ENCODE results near the gene NDUFS4.
A peak's percentile ranks its signal among the peaks of the same experiment; 100 is the strongest.
"Not testable (repeated sequence)": the region's sequence is repeated elsewhere in the genome, so short reads cannot be mapped to it uniquely, and the experiment has no call there.

The NDUFS4 gene

DNA sequence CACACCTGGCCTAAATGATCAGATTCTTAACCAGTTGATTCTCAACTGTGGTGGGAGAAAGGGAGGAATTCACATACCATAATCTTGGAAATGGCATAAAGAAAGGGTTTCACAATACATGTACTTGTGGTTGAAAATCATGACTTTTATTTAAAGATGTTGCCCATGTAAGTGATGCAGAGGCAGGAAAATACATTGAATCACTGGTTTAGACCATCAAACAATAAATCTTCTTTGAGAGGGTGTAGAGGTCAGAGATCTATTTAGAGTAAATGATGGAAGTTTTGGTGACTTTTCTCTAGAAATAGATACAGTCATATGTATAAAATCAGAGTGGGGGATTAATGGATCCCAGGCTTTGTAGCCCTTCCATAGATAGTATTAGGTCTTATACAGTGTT is 15.4 kb downstream of the NDUFS4 start:
- no peak for DNase-seq

DNA sequence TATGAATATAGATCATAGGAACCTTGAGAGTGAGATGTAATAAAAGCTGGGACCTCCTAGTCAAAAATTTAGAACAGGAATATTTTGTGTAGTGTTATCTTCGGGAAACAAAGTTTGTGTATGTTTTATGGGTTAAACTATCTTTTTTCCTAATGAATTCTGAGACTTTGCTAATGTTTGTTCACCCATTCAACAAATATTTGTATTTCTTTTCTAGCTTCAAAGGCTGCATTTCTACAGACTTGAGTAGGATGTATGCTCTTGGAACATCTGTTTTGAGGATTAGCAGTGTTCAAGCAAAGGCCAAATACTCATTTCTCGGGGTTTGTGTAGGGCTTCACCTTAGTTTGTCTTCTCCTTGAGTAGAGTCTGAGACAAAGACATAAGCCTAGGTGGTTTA is 16.2 kb downstream of the NDUFS4 start:
- no peak for DNase-seq

DNA sequence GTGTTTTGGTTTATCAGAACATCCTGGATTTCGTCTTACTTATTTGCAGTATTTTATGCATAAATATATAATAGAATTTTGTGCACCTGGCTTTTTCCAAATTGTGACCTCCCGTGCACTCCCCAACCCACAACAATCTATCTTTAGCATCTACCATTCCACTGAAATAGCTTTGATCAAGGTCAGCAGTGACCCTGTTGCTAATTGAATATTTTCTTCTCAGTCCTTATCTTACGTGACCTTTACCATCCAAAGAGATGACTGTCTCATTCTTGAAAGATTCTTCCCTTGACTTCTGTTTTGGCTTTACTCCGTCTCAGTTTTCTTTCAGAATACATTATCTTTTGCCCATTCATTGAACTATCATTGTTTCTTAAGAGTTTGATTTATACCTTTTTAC is 18.4 kb downstream of the NDUFS4 start:
- no peak for DNase-seq

DNA sequence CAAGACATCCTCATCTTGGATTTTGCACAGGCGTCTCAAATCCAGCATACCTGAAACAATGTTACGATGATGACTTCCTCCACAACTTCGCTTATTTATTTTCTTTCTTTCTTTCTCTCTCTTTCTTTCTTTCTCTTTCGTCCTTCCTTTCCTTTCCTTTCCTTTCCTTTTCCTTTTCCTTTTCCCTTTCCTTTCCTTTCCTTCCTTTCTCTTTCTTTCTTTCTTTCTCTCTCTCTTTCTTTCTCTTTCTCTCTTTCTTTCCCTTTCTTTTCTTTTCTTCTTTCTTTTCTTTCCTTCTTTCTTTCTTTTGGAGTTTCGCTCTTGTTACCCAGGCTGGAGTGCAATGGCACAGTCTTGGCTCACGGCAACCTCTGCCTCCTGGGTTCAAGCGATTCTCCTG is 20.1 kb downstream of the NDUFS4 start:
- DNase-seq, result no peak

DNA sequence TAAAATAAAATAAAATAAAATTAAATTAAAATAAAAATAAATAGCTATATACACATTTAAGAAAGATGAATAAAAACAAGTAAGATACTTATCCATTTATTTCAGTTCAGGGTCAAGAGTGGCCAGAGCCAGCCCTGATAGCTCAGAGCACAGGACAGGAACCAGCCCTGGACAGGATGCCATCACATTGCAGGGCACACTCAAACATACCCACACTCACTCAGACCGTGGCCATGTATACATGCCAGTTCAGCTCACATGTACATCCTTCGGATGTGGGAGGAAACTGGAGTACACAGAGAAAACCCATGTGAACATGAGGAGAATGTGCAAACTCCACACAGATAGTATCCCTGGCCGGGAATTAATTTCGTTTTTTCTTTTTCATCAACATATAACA is 21.8 kb downstream of the NDUFS4 start:
- no peak for DNase-seq

DNA sequence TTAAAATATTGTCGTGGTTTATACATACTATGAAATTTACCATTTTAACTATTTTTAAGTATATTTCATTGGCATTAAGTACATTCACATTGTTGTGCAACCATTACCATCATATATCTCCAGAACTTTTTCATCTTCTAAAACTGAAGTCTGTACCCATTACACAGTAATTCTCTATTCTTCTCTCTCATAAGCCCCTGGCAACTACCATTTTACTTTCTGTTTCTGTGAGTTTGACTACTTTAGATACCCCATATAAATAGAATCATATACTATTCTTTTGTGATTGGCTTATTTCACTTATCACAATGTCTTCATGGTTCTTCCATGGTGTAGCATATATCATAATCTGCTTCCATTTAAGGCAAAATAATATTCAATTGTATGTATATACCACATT is 30.3 kb downstream of the NDUFS4 start:
- DNase-seq, result no peak

DNA sequence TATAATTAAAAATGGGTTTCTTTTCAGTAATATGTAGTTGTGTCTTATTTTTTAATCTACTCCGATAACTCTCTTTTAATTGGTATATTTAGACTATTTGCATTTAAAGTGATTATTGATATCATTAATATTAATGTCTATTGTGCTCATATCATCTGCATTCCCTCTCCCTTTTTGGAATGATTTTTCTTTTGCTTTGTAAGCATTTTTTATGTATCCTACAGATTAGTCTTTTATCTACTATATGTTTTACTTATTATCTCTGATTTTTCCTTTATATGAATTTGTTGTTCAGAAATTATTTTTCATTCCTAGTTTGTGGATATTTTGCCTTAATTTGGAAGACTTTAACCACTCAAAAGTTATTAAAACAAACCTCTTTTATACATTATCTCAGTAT is 34.0 kb downstream of the NDUFS4 start:
- no peak for DNase-seq

DNA sequence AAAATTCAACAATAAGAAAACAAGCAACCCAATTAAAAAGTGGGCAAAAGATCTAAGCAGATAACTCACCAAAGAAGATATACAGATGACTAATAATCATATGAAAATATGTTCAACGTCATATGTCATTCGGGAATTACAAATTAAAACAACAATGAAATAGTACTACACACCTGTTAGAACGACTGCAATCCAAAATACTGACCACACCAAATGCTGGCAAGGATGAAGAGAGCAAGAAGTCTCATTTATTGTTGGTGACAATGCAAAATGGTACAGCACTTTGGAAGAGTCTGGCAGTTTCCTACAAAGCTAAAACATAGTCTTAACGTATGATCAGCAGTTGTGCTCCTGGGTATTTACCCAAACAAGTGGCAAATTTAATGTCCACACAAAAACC is 37.5 kb downstream of the NDUFS4 start:
- DNase-seq, result no peak

DNA sequence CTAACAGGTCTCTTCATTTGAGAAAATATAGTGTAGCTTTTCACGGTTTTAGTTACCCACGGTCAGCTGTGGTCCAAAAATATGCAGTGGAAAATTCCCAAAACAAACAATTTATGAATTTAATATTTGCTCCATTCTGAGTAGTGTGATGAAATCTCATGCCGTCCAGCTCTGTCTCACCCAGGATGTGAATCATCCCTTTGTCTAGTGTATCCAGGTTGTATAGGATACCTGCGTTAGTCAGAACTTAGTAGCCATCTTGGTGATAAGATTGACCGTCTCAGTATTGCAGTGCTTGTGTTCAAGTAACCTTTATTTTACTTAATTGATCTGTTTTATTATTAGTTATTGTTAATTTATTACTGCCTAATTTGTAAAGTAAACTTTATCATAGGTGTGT is 41.1 kb downstream of the NDUFS4 start:
- DNase-seq, result no peak

DNA sequence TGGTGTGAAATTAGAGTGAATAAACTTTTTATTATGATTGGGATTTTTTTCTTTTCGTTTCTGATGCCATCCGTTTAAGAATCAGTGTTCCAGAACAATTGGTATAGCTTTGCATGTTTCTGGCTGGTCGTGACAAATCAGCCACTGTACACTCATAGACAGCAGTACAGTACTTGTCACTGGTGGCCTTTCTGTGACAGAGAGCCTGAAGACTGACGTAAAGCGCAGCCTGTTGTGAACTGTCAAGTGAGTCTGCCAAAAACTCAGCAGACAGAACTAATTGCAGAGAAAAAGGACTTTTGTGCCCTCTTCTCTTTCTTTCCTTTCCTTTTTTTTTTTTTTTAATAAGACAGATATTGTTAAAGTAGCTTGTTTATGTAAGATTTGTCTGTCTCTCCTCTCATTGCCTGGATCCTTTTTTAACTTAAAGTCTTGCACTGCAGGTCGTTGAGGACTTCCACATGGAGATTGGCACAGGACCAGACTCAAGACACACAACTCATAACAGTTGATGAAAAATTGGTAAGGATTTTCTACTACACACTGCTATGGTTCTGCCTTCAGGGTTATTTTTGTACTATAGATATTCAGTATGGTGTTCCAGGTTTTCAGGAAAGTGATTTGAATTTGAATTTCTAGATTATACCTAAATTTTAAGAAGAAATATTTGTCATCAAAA is 42.7 kb downstream of the NDUFS4 start:
- no peak for DNase-seq

DNA sequence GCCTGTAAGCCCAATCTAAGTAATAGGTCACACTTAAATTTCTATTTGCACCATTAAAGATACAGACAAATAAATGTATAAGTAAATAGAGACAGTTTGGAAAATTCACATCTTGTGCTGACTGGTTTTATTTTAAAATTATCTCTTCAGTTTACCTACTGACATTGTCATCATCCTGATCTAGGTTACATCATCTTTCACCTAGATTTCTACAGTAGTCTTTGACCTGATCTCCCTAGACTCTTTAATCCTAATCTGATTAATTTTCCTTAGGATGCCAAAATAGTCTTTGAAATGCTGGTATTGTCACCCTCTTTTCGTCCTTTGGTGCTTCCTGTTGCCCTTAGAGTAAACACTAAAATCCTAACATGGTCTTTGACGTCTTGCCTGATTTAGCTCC is 43.9 kb downstream of the NDUFS4 start:
- no peak for DNase-seq

DNA sequence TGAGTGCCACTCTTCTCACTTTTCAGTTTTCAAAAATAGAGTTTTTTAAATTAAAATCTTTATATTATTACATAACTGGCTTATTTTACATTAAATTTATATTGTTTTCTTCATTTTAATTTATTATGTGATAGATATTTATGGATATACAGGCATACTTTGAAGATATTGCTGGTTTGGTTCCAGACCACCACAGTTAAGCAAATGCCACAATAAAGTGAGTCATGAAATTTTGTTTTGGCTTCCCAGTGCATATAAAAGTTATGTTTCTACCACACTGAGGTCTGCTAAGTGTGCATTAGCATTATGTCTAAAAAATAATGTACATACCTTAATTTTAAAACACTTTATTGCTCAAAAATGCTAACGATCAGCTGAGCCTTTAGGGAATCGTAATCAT is 47.4 kb downstream of the NDUFS4 start:
- no peak for DNase-seq

DNA sequence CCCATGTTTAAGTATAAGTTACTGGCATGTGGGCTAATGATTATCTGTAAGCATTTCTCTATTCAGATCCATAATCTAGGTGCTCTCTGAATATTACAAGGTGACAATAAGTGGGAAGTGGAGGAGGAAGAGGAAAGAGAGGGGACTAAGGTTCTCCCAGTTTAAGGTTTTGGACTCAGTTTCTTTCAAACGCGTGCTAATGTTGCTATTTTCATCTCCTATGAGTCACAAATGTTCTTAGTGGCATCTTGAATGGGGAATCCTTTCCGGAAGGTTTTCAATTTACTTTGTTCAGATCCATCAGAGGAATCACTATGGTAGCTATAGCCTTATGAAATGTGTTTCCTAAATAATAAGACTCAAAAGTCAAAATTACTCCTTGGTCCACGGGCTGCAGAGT is 48.5 kb downstream of the NDUFS4 start:
- DNase-seq, result not testable (repeated sequence)

DNA sequence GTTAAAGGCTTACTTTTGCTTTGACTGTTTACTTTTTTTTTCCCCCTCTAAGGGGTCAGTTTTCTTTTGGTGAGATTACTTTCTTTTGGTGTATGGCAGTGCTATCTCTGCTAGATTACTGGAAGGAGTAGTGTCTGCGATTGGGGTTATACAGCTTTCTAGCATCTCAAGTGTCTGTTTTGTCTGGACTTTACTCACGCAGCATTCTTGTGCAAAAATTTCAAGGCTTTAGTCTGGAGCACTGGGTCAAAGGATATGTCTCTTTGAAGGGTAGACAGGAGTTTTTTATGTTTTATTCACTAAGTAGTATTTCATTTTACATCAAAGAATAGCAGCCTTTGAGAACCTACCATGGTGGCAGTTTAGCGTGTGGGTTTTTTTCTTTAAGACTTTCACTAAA is 52.6 kb downstream of the NDUFS4 start:
- DNase-seq, result no peak

DNA sequence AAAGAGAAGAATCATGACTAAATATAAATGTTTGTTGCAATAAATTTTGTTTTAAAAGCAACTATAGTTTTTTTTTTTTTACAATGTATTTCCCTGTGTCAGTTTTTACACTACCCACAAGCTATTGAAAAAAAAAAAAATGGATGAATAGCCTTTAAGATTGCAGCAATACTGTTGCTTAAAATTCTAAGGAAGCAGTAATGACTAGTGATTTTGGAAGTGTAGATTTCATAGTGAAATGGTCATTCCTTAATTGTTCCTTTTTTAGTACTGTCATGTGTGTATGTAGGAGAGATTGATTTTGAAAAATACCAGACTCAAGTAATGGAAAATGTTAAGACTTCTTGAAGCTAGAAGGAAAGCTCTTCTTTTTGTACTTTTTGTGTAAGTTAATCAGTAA is 53.1 kb downstream of the NDUFS4 start:
- DNase-seq, result no peak

DNA sequence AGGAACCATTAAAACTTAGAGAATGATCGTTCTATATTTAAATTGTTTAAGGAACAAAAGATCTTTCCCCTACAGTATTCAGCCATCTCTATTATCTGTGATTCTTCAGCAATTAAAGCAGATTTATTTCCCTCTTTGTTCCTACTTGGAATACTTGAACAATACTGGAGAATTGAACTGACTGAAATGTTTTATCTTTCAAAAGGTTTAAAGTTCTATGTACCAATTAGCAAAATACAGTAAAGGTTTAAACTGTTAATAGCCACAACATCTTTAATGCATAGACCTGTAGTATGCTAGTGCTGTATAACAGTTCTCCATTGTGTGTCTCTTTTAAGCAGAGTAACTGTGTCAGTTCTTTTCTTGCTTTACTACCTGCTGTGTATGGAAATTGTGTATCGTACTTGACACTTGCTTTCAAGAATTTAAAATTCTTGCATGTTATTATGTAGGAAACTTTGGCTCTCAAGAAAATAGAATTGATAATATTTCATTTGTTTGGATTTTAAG is 54.0 kb downstream of the NDUFS4 start:
- DNase-seq, result no peak

DNA sequence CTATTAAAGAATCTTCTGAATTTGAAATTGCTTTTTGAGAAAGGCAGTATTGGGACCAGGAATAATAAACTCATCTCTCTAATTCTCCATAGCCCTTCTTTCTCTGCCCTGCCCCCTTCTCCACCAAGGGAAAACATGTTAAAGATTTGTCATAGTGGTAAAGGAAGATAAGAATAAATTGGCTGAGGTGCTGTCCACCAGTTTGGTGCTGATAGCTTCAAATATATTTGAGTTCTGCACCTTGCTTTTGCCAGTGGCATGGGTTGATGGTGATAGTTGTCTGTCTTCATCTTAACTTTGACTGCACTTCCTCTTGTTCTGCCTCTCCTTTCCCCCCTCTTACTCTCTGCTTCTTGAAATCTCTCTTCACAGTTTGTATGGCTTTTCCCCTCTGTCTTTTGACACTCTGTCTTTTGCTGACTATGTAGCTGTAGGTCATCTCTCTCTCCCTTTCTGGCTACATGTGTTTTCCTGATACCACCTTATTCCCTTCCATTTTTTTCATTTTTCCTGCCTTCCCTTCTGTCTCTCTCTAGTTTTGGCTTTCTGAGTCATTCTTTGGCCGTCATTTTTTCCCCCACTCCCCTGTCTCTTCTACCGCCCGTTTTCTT is 56.6 kb downstream of the NDUFS4 start:
- no peak for DNase-seq

DNA sequence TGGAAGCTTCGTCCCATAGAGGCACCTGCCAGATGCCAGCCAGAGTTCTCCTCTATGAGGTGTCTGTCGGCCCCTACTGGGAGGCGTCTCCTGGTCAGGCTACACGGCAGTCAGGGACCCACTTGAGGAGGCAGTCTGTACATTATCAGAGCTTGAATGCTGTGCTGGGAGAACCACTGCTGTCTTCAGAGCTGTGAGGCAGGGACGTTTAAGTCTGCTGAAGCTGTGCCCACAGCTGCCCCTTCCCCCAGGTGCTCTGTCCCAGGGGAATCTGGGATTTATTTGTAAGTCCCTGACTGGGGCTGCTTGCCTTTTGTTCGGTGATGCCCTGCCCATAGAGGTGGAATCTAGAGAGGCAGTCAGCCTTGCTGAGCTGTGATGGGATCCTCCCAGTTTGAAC is 70.8 kb downstream of the NDUFS4 start:
- DNase-seq, result no peak

DNA sequence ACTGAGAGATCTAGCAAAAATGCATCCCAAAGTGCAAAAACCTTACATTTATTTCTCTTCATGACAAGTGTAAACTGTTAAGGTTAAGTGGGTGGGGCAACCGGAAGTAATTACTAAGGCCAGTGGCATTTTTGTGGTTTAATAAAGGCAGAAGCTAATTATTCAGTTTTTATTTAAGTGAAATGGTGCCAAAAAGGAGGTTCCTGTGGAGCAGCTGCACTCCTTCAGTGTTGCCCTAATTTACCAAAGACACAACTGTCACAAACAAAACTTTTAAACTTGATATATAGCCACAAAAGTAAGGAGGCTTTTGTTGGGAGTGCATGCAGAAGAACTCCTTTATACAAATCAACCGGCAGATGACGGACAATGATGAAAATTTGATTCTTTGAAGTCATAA is 81.6 kb downstream of the NDUFS4 start:
- no peak for DNase-seq

DNA sequence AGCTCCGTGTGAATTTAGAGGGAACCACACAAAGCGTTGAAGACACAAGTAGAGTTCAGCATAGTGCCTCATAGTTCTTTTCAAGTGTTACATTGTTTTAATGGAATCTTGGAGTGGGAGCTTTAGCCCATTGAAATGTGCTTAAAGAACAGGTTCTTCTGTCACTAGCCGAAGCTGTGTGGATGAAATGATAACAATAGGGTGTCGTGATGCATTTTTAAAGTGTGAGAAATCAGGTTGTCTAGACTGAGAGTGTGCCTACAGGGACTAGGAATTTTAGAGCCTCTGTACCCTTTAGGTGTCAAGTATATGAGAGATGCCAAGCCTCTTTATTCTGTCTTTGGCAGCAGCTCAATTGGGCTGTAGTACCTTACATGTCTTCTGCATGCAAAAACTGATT is 83.0 kb downstream of the NDUFS4 start:
- DNase-seq, result peak; percentile 1

DNA sequence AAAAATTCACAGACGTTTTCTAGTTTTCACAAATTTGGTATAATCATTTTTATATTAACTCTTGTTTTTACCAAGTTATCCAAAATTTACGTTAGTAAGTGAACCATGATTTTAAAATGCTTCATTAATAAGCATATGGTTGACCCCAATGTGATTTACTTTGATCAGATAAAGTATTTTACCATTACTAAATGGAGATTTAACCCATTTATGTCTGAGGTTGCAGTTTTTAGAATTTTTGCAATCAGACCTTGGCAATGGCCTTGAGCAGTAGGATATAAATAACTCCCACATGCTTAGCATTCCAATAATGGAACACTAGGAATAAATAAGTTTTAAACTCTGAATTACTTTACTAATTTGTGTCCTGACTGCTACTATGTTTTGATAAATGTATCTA is 84.6 kb downstream of the NDUFS4 start:
- DNase-seq, result no peak

DNA sequence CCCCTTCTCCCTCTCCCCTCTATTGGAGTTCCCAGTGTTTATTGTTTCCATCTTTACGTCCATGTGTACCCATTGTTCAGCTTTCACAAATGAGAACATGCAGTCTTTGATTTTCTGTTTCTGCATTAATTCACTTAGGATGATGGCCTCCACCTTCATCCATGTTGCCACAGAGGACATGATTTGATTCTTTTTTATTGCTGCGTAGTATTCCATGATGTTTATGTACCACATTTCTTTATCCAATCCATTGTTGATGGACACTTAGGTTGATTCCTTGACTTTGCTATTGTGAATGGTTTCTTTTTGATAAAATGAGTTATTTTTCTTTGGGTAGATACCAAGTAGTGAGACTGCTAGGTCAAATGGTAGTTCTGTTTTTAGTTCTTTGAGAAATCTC is 88.9 kb downstream of the NDUFS4 start:
- DNase-seq, result no peak

DNA sequence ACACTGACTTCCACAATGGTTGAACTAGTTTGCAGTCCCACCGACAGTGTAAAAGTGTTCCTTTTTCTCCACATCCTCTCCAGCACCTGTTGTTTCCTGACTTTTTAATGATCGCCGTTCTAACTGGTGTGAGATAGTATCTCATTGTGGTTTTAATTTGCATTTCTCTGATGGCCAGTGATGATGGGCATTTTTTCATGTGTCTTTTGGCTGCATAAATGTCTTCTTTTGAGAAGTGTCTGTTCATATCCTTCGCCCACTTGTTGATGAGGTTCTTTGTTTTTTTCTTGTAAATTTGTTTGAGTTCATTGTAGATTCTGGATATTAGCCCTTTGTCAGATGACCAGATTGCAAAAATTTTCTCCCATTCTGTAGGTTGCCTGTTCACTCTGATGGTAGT is 100.1 kb downstream of the NDUFS4 start:
- not testable (repeated sequence) for DNase-seq

DNA sequence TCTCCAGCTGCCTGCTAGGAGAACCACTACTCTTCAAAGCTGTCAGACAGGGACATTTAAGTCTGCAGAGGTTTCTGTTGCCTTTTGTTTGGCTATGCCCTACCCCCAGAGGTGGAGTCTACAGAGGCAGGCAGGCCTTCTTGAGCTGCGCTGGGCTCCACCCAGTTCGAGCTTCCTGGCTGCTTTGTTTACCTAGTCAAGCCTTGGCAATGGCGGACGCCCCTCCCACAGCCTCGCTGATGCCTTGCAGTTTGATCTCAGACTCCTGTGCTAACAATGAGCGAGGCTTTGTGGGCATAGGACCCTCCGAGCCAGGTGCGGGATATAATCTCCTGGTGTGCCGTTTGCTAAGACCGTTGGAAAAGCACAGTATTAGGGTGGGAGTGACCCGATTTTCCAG is 104.9 kb downstream of the NDUFS4 start:
- DNase-seq, result not testable (repeated sequence)

DNA sequence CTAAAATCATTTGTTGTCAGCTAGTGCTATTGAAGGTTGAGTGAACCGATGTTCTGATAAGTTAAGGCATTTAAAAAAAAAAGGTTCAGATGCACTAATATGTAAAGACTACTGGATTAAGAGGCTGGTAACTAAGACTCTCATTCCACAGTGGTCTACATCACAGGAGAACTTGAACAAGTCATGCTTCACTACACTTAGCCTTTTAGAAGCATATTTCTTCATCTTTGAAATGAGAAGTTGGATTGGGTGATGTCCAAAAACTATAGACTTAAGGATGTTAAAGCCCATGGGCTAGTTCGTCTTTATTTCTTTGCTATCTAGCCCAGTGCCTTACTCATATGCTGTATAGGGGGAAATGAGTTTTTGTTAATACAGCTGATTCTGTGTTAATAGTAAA is 107.2 kb downstream of the NDUFS4 start:
- DNase-seq, result no peak

Data from NCI-H2029 (cell line).